Measurements from ENCODE around the gene STXBP3.

DNA sequence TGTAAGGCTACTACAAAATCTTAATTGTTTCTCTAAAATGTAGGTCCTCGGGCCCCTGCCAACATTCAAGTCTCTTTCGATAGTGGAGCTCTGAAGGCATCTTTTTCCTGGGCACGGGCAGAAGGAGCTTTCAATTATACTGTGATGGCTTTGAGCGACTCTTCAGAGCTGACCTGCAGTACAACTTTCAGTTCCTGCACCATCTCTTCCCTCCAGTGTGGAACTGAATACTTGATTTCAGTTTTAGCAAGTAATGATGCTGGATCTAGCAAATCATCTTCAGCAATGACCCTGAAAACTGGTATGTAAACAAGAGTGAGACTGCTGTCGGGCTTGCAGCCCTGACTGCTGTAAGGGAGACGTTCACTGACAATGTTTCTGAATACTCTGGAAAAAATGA lies 24.2 kb upstream of the STXBP3 start:
- TF ChIP-seq CTCF (IDR thresholded peaks at IDR 0.05 in 8 of 11, conservative IDR thresholded peaks at IDR 0.05 in 3 of 11) (no peak), POLR2AphosphoS5 (IDR thresholded peaks at IDR 0.05) (no peak), POLR2A (IDR thresholded peaks at IDR 0.05) (no peak)

Data from spleen (tissue), 7 donors.